ENCODE data around the gene SFXN3. TPM values are rescaled to one million over a fixed set of nuclear protein-coding genes. Genes with fewer than 3 reads are reported as not detected.

The SFXN3 gene
- polyA plus RNA-seq, 5 donors: 20.7 to 27.6 (median 22.7) TPM

GRCh38 chr10:101035314-101035713, 4.3 kb downstream of the SFXN3 start:
- DNase-seq: no peak

- DNase-seq: no peak
Observed at GRCh38 chr10:101035916-101036702, 5.1 kb downstream of the SFXN3 start.

GRCh38 chr10:101036726-101037125, 5.7 kb downstream of the SFXN3 start:
- DNase-seq: no peak

- DNase-seq: no peak
Observed at GRCh38 chr10:101038484-101038883, 7.5 kb downstream of the SFXN3 start.

GRCh38 chr10:101040061-101040460, 9.0 kb downstream of the SFXN3 start:
- DNase-seq: no peak

GRCh38 chr10:101040851-101041250, 9.8 kb downstream of the SFXN3 start:
- DNase-seq: no peak

GRCh38 chr10:101041252-101041761, 10.3 kb downstream of the SFXN3 start:
- peak; percentile 71 to 83 for DNase-seq

- no peak for DNase-seq
Observed at GRCh38 chr10:101042118-101042517, 11.1 kb downstream of the SFXN3 start.

GRCh38 chr10:101042667-101043362, 11.8 kb downstream of the SFXN3 start:
- DNase-seq: peak; percentile 94

GRCh38 chr10:101043363-101043707, 12.3 kb downstream of the SFXN3 start:
- DNase-seq: no peak

- no peak for DNase-seq
Observed at GRCh38 chr10:101044117-101044516, 13.1 kb downstream of the SFXN3 start.

GRCh38 chr10:101046332-101047238, 15.6 kb downstream of the SFXN3 start:
- no peak for DNase-seq

GRCh38 chr10:101047268-101047667, 16.2 kb downstream of the SFXN3 start:
- no peak for DNase-seq

- DNase-seq: no peak
Observed at GRCh38 chr10:101047961-101048892, 17.2 kb downstream of the SFXN3 start.

GRCh38 chr10:101050208-101051069, 19.4 kb downstream of the SFXN3 start:
- no peak for DNase-seq

GRCh38 chr10:101052285-101052684, 21.3 kb downstream of the SFXN3 start:
- no peak for DNase-seq

- DNase-seq: no peak
Observed at GRCh38 chr10:101053516-101053915, 22.5 kb downstream of the SFXN3 start.

GRCh38 chr10:101054351-101054750, 23.3 kb downstream of the SFXN3 start:
- DNase-seq: no peak

GRCh38 chr10:101054876-101055275, 23.8 kb downstream of the SFXN3 start:
- DNase-seq: no peak

GRCh38 chr10:101055411-101055810, 24.4 kb downstream of the SFXN3 start:
- no peak for DNase-seq
